NCI-H146 treated with DMSO at 0.1 percent for 48 hours (cell line): ENCODE results near the gene CYP2A6.
"Not testable (repeated sequence)": the region's sequence is repeated elsewhere in the genome, so short reads cannot be mapped to it uniquely, and the experiment has no call there.

Experiments used
- DNase-seq: peaks from one replicate; lab custom pipeline; 2025; ENCODE audit not compliant: unreplicated experiment; lab: John Stamatoyannopoulos, UW

The CYP2A6 gene

GRCh38 chr19:40852467-40853152 is 2.4 kb upstream of the CYP2A6 start:
- DNase-seq = not testable (repeated sequence)

GRCh38 chr19:40846722-40847121 is 3.5 kb downstream of the CYP2A6 start:
- DNase-seq = not testable (repeated sequence)

GRCh38 chr19:40843653-40844052 is 6.6 kb downstream of the CYP2A6 start:
- DNase-seq = not testable (repeated sequence)

GRCh38 chr19:40842997-40843652 is 7.1 kb downstream of the CYP2A6 start:
- not testable (repeated sequence) for DNase-seq

GRCh38 chr19:40842012-40842411 is 8.2 kb downstream of the CYP2A6 start:
- DNase-seq = not testable (repeated sequence)

GRCh38 chr19:40838477-40838876 is 11.8 kb downstream of the CYP2A6 start:
- DNase-seq = not testable (repeated sequence)

GRCh38 chr19:40836754-40837429 is 13.4 kb downstream of the CYP2A6 start:
- no peak for DNase-seq

- not testable (repeated sequence) for DNase-seq
Measured at GRCh38 chr19:40833728-40834533, 16.3 kb downstream of the CYP2A6 start.

- not testable (repeated sequence) for DNase-seq
Measured at GRCh38 chr19:40832431-40832790, 17.8 kb downstream of the CYP2A6 start.

GRCh38 chr19:40831502-40832430 is 18.5 kb downstream of the CYP2A6 start:
- DNase-seq = no peak

- DNase-seq = not testable (repeated sequence)
Measured at GRCh38 chr19:40830741-40831140, 19.5 kb downstream of the CYP2A6 start.

- no peak for DNase-seq
Measured at GRCh38 chr19:40829205-40829604, 21.0 kb downstream of the CYP2A6 start.

- DNase-seq = no peak
Measured at GRCh38 chr19:40827386-40828247, 22.6 kb downstream of the CYP2A6 start.

- DNase-seq = not testable (repeated sequence)
Measured at GRCh38 chr19:40826699-40827385, 23.4 kb downstream of the CYP2A6 start.

GRCh38 chr19:40826312-40826698 is 23.9 kb downstream of the CYP2A6 start:
- not testable (repeated sequence) for DNase-seq

- DNase-seq = not testable (repeated sequence)
Measured at GRCh38 chr19:40825460-40826095, 24.7 kb downstream of the CYP2A6 start.

- not testable (repeated sequence) for DNase-seq
Measured at GRCh38 chr19:40824916-40825315, 25.3 kb downstream of the CYP2A6 start.
